Hepatocyte (in vitro differentiated cells): ENCODE data around the gene ABHD8. TPM values are rescaled to one million over a fixed set of nuclear protein-coding genes. Genes with fewer than 3 reads are reported as not detected.

Source experiments
- DNase-seq: peaks from one replicate; pipeline ENCODE4 v3.0.0-alpha.2; 2016; ENCODE audit warnings: low spot score
- H2AFZ ChIP-seq: fragments of 200-600 bp; sonication (generic); 2 replicates; pipeline ENCODE4 v1.6.0; 2016; ENCODE audit warnings: antibody characterized with exemption, mild to moderate bottlenecking
- H3K27ac ChIP-seq: fragments of 200-600 bp; sonication (generic); 2 replicates; pipeline ENCODE4 v1.5.1; 2016; ENCODE audit warnings: mild to moderate bottlenecking
- H3K27me3 ChIP-seq: fragments of 200-600 bp; sonication (generic); 2 replicates; pipeline ENCODE4 v1.6.1; 2016
- H3K36me3 ChIP-seq: fragments of 200-600 bp; sonication (generic); replicated peaks from 2 replicates; pipeline ENCODE4 v1.5.1; 2016; ENCODE audit warnings: low read depth; ENCODE audit not compliant: insufficient read depth
- H3K4me1 ChIP-seq: fragments of 200-600 bp; sonication (generic); 2 replicates; pipeline ENCODE4 v1.5.1; 2016; ENCODE audit warnings: mild to moderate bottlenecking, moderate library complexity; ENCODE audit not compliant: insufficient read depth
- H3K4me2 ChIP-seq: fragments of 200-600 bp; sonication (generic); 2 replicates; pipeline ENCODE4 v1.6.0; 2016
- H3K4me3 ChIP-seq: fragments of 200-600 bp; sonication (generic); 2 replicates; pipeline ENCODE4 v1.5.1; 2016; ENCODE audit warnings: mild to moderate bottlenecking
- H3K79me2 ChIP-seq: fragments of 200-600 bp; sonication (generic); 2 replicates; pipeline ENCODE4 v1.6.0; 2017; ENCODE audit warnings: mild to moderate bottlenecking
- H3K9me2 ChIP-seq: fragments of 200-600 bp; sonication (generic); replicated peaks from 2 replicates; pipeline ENCODE4 v1.6.0; 2017; ENCODE audit warnings: mild to moderate bottlenecking; ENCODE audit not compliant: insufficient read depth
- H3K9me3 ChIP-seq: fragments of 200-600 bp; sonication (generic); 2 replicates; pipeline ENCODE4 v1.5.1; 2016; ENCODE audit warnings: low read depth, mild to moderate bottlenecking
- H4K20me1 ChIP-seq: fragments of 200-600 bp; sonication (generic); 2 replicates; pipeline ENCODE4 v1.6.0; 2016; ENCODE audit warnings: mild to moderate bottlenecking; ENCODE audit not compliant: insufficient read depth, poor library complexity, severe bottlenecking
- CTCF ChIP-seq: fragments of 200-600 bp; sonication (generic); IDR thresholded peaks from 2 replicates; pipeline ENCODE4 v1.5.1; 2016; ENCODE audit warnings: antibody characterized with exemption, mild to moderate bottlenecking; ENCODE audit not compliant: poor library complexity
- EZH2 ChIP-seq: fragments of 200-600 bp; sonication (generic); IDR thresholded peaks from 2 replicates; pipeline ENCODE4 v1.6.1; 2016; ENCODE audit warnings: antibody characterized with exemption, mild to moderate bottlenecking, borderline replicate concordance
- EZH2phosphoT487 ChIP-seq: fragments of 200-600 bp; sonication (generic); IDR thresholded peaks from one replicate; pipeline ENCODE4 v1.6.1; 2018; ENCODE audit warnings: antibody characterized with exemption, mild to moderate bottlenecking, low read depth, moderate library complexity; ENCODE audit not compliant: unreplicated experiment, severe bottlenecking
- WGBS: methylation state at CpG from one replicate; pipeline ENCODE4 v1.1.6; 2016; ENCODE audit warnings: low lambda C conversion rate; ENCODE audit errors: missing lambda C conversion rate; 5-methylcytosine and 5-hydroxymethylcytosine counted together
- polyA plus RNA-seq: library from polyadenylated mRNA; unstranded; fragments of >200 nt; fragmentation: Nextera tagmentation; extraction: Ambion mirVana; gene quantifications from 2 replicates; pipeline ENCODE4 v1.2.1, GENCODE V29; 2016
- total RNA-seq: library from RNA; depleted of rRNA; stranded (reverse); fragments of >200 nt; gene quantifications from 2 replicates; pipeline ENCODE4 v1.2.3, GENCODE V29; 2014

Gene ABHD8
- total and polyA plus RNA-seq, 2 experiments from 2014 or later, result 12.9 to 17.6 TPM

- 82% methylated on average over 16 of the region's 17 CpGs for WGBS
Observed at GRCh38 chr19:17340871-17341357, 37.7 kb upstream of the ABHD8 start.

GRCh38 chr19:17340302-17340870, 37.2 kb upstream of the ABHD8 start:
- no peak overlapping the region for H3K27ac ChIP-seq
- DNase-seq, result no peak

More at GRCh38 chr19:17340871-17341357, 37.7 kb upstream of the ABHD8 start:
- Histone ChIP-seq H3K79me2 (peaks cover 8% of the 10 kb centered on the region), H3K4me3 (no peak overlapping the region), H3K4me1 (peaks cover 3% of the 10 kb centered on the region), H3K27me3 (no peaks in the 10 kb centered on the region), H3K36me3 (no peaks in the 10 kb centered on the region), H4K20me1 (no peaks in the 10 kb centered on the region), H3K9me2 (no peaks in the 10 kb centered on the region), H3K9me3 (no peaks in the 10 kb centered on the region), H3K4me2 (no peak overlapping the region), H2AFZ (no peak overlapping the region), H3K27ac (no peak overlapping the region)
- no peak for DNase-seq
- no peak for TF ChIP-seq EZH2phosphoT487
- TF ChIP-seq CTCF, result no peak
- TF ChIP-seq EZH2, result no peak

GRCh38 chr19:17339088-17339741, 36.0 kb upstream of the ABHD8 start:
- TF ChIP-seq CTCF (no peak), EZH2 (no peak), EZH2phosphoT487 (no peak)
- H3K27me3 ChIP-seq, result no peaks in the 10 kb centered on the region
- no peak for DNase-seq
- H3K4me1 ChIP-seq, result peaks cover 11% of the 10 kb centered on the region
- WGBS, result 97% methylated on average over 25 of the region's 34 CpGs
- H3K4me2 ChIP-seq, result no peak overlapping the region
- no peak overlapping the region for H3K4me3 ChIP-seq
- H3K9me3 ChIP-seq, result no peaks in the 10 kb centered on the region
- peaks cover 12% of the 10 kb centered on the region for H3K79me2 ChIP-seq
- no peak overlapping the region for H3K27ac ChIP-seq
- no peaks in the 10 kb centered on the region for H3K9me2 ChIP-seq
- H3K36me3 ChIP-seq, result no peaks in the 10 kb centered on the region
- H2AFZ ChIP-seq, result no peak overlapping the region
- H4K20me1 ChIP-seq, result no peaks in the 10 kb centered on the region

More at GRCh38 chr19:17340302-17340870, 37.2 kb upstream of the ABHD8 start:
- no peak overlapping the region for H3K4me3 ChIP-seq
- TF ChIP-seq EZH2phosphoT487 (no peak), EZH2 (no peak), CTCF (no peak)
- H3K4me1 ChIP-seq, result peaks cover 6% of the 10 kb centered on the region
- WGBS, result 78% methylated on average over 6 of the region's 21 CpGs
- no peak overlapping the region for H3K4me2 ChIP-seq
- no peaks in the 10 kb centered on the region for H3K36me3 ChIP-seq
- no peaks in the 10 kb centered on the region for H3K9me2 ChIP-seq
- H3K27me3 ChIP-seq, result no peaks in the 10 kb centered on the region
- H3K9me3 ChIP-seq, result no peaks in the 10 kb centered on the region
- H3K79me2 ChIP-seq, result peaks cover 12% of the 10 kb centered on the region
- H2AFZ ChIP-seq, result no peak overlapping the region
- H4K20me1 ChIP-seq, result no peaks in the 10 kb centered on the region
